HepG2 (cell line): ENCODE data around the gene ACTR1B. TPM values are rescaled to one million over a fixed set of nuclear protein-coding genes. Genes with fewer than 3 reads are reported as not detected.

ENCODE experiments used
- BRCA1 ChIP-seq: sonication (generic); formaldehyde crosslinking; IDR thresholded peaks from 2 replicates; pipeline ENCODE4 v1.4.0; 2020; ENCODE audit warnings: missing genetic modification reagents
- CAMTA2 ChIP-seq: sonication (generic); formaldehyde crosslinking; IDR thresholded peaks from 2 replicates; pipeline ENCODE4 v1.4.0; 2020; ENCODE audit warnings: mild to moderate bottlenecking, missing genetic modification reagents, borderline replicate concordance
- ELF3 ChIP-seq: IDR thresholded peaks from 2 replicates; pipeline ENCODE4 v1.6.1; 2016; ENCODE audit warnings: missing genetic modification reagents, missing compliant biosample characterization
- ELF4 ChIP-seq: sonication (generic); formaldehyde crosslinking; IDR thresholded peaks from 2 replicates; pipeline ENCODE4 v1.5.0; 2020; ENCODE audit warnings: missing genetic modification reagents, mild to moderate bottlenecking, moderate library complexity, borderline replicate concordance
- GPN1 ChIP-seq: sonication (generic); formaldehyde crosslinking; IDR thresholded peaks from 2 replicates; pipeline ENCODE4 v1.5.1; 2020; ENCODE audit warnings: missing genetic modification reagents, borderline replicate concordance
- HCFC1 ChIP-seq: fragments of 150-350 bp; IDR thresholded peaks from 2 replicates; pipeline ENCODE4 v1.6.1; 2014; ENCODE audit warnings: low read depth, low read length
- PATZ1 ChIP-seq: sonication (generic); formaldehyde crosslinking; IDR thresholded peaks from 2 replicates; pipeline ENCODE4 v1.4.0; 2020; ENCODE audit warnings: missing genetic modification reagents
- SNAPC2 ChIP-seq: sonication (generic); formaldehyde crosslinking; IDR thresholded peaks from 2 replicates; pipeline ENCODE4 v1.8.1; 2022; ENCODE audit warnings: mild to moderate bottlenecking, missing genetic modification reagents
- TAF1 ChIP-seq: sonication (generic); formaldehyde crosslinking; IDR thresholded peaks from 2 replicates; pipeline ENCODE4 v1.4.0; 2020; ENCODE audit warnings: missing genetic modification reagents
- TSC22D2 ChIP-seq: sonication (generic); formaldehyde crosslinking; IDR thresholded peaks from 2 replicates; pipeline ENCODE4 v1.5.1; 2020; ENCODE audit warnings: missing genetic modification reagents, mild to moderate bottlenecking, borderline replicate concordance
- ZNF333 ChIP-seq: sonication (generic); formaldehyde crosslinking; IDR thresholded peaks from 2 replicates; pipeline ENCODE4 v1.4.0; 2020; ENCODE audit warnings: mild to moderate bottlenecking, missing genetic modification reagents, borderline replicate concordance
- ZNF468 ChIP-seq: sonication (generic); formaldehyde crosslinking; IDR thresholded peaks from 2 replicates; pipeline ENCODE4 v1.8.0; 2022; ENCODE audit warnings: mild to moderate bottlenecking, moderate library complexity, missing genetic modification reagents
- ZNF564 ChIP-seq: sonication (generic); formaldehyde crosslinking; IDR thresholded peaks from 2 replicates; pipeline ENCODE4 v1.8.1; 2023; ENCODE audit warnings: mild to moderate bottlenecking, missing genetic modification reagents
- ZNF710 ChIP-seq: sonication (generic); formaldehyde crosslinking; IDR thresholded peaks from 2 replicates; pipeline ENCODE4 v1.5.0; 2020; ENCODE audit warnings: mild to moderate bottlenecking, missing genetic modification reagents, borderline replicate concordance
- ZNF775 ChIP-seq: sonication (generic); formaldehyde crosslinking; IDR thresholded peaks from 2 replicates; pipeline ENCODE4 v1.4.0; 2020; ENCODE audit warnings: missing genetic modification reagents, mild to moderate bottlenecking, moderate library complexity, borderline replicate concordance
- polyA plus RNA-seq, 8 experiments: library from polyadenylated mRNA; depleted of rRNA in 3 of 8; stranded (reverse) in 7 of 8; unstranded in 1 of 8; fragments of >200 nt; fragmentation: Illumina TruSeq in 4 of 8; extraction: Trizol in 4 of 8; gene quantifications; 2 replicates each; pipeline versions ENCODE4 v1.2.1 to v1.2.3, GENCODE V29; 2011 to 2016; ENCODE audit warnings: low read depth in 4 of 8, missing spikeins in 1 of 8, mixed read lengths in 1 of 8; ENCODE audit not compliant: insufficient read depth in 1 of 8
- total RNA-seq, 5 experiments: library from RNA; depleted of rRNA; stranded (reverse); fragments of >200 nt; fragmentation: Illumina TruSeq; extraction: Trizol; gene quantifications; 2 replicates each; pipeline ENCODE4 v1.2.3, GENCODE V29; 2016; ENCODE audit warnings: low read depth in 1 of 5
- TF ChIP-seq, protein P1 (sequence below): sonication (generic); formaldehyde crosslinking; IDR thresholded peaks from 2 replicates; pipeline ENCODE4 v1.4.0; 2020; ENCODE audit warnings: missing genetic modification reagents
- TF ChIP-seq, protein P2 (sequence below): sonication (generic); formaldehyde crosslinking; IDR thresholded peaks from 2 replicates; pipeline ENCODE4 v1.4.0; 2020; ENCODE audit warnings: mild to moderate bottlenecking, missing genetic modification reagents
- TF ChIP-seq, protein P3 (sequence below): sonication (generic); formaldehyde crosslinking; IDR thresholded peaks from 2 replicates; pipeline ENCODE4 v1.4.0; 2020; ENCODE audit warnings: missing genetic modification reagents

The ACTR1B gene
- total and polyA plus RNA-seq, 2 of the 13 experiments (the other 11 are each of a cell fraction or from before 2014, with no cell fraction given), result 61.7 to 76.7 TPM

DNA sequence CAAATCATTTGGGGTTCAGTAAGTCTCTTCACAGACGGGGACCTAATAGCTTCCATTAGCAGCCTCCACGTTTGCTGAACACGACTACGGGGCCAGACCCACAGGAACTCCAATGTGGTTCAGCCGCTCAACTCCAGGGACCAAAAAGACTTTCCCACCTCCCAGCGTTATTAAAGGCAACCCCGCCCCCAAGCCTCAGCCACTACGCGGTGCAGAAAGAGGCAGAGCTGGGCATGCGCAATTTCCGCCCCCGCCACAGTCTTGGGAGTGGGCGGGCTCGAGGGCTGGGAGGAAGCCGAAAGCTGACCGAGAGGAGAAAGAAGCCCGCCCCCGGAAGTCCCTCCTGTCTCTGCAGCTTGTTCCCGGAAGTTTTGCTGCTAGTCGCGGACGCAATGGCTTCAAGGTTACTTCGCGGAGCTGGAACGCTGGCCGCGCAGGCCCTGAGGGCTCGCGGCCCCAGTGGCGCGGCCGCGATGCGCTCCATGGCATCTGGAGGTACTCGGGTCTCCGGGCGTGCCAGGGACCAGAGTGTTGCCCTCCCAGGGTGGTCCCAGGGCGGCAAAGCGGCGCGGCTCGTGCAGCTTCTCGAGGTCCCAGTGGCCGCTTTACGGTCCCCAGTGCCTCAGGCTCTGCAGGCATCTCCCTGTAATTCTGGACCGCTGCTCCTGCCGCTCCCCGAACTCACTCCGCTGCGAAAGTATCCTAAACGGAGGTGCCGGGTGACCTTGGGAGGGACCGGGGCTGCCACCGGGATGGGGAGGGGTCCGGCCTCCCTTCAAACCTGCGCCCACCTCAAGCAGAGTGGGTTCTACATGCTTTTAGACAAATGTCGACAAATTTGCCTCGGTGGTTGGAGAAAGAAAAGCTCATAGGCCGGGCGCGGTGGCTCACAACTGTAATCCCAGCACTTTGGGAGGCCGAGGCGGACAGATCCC, 17.9 kb downstream of the ACTR1B start, which contains the start of gene COX5B (continued):
- TF ChIP-seq, protein P1, sequence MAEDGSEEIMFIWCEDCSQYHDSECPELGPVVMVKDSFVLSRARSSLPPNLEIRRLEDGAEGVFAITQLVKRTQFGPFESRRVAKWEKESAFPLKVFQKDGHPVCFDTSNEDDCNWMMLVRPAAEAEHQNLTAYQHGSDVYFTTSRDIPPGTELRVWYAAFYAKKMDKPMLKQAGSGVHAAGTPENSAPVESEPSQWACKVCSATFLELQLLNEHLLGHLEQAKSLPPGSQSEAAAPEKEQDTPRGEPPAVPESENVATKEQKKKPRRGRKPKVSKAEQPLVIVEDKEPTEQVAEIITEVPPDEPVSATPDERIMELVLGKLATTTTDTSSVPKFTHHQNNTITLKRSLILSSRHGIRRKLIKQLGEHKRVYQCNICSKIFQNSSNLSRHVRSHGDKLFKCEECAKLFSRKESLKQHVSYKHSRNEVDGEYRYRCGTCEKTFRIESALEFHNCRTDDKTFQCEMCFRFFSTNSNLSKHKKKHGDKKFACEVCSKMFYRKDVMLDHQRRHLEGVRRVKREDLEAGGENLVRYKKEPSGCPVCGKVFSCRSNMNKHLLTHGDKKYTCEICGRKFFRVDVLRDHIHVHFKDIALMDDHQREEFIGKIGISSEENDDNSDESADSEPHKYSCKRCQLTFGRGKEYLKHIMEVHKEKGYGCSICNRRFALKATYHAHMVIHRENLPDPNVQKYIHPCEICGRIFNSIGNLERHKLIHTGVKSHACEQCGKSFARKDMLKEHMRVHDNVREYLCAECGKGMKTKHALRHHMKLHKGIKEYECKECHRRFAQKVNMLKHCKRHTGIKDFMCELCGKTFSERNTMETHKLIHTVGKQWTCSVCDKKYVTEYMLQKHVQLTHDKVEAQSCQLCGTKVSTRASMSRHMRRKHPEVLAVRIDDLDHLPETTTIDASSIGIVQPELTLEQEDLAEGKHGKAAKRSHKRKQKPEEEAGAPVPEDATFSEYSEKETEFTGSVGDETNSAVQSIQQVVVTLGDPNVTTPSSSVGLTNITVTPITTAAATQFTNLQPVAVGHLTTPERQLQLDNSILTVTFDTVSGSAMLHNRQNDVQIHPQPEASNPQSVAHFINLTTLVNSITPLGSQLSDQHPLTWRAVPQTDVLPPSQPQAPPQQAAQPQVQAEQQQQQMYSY (CRISPR knock-in tag), result peak; percentile 31; the same call in 1 of the 2 replicates
- TF ChIP-seq SNAPC2 (CRISPR knock-in tag) (no peak), BRCA1 (CRISPR knock-in tag) (peak; percentile 88; the same call in 1 of the 2 replicates), ELF4 (CRISPR knock-in tag) (peak; percentile 89; the same call in 1 of the 2 replicates), ZNF333 (CRISPR knock-in tag) (0 out of 2 replicates have a peak, but pooled peaks have one; percentile 41), ELF3 (CRISPR knock-in tag) (peak; percentile 91), TAF1 (CRISPR knock-in tag) (peak; percentile 98), ZNF468 (CRISPR knock-in tag) (no peak), HCFC1 (peak; percentile 35; the same call in 1 of the 2 replicates), ZNF775 (CRISPR knock-in tag) (0 out of 2 replicates have a peak, but pooled peaks have one; percentile 6), PATZ1 (peak; percentile 49; the same call in 1 of the 2 replicates), GPN1 (CRISPR knock-in tag) (peak; percentile 43; the same call in 1 of the 2 replicates), ZNF564 (CRISPR knock-in tag) (no peak), ZNF710 (CRISPR knock-in tag) (no peak), CAMTA2 (CRISPR knock-in tag) (no peak), TSC22D2 (CRISPR knock-in tag) (no peak)
- TF ChIP-seq, protein P2, sequence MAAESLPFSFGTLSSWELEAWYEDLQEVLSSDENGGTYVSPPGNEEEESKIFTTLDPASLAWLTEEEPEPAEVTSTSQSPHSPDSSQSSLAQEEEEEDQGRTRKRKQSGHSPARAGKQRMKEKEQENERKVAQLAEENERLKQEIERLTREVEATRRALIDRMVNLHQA (CRISPR knock-in tag), result no peak
- TF ChIP-seq, protein P3, sequence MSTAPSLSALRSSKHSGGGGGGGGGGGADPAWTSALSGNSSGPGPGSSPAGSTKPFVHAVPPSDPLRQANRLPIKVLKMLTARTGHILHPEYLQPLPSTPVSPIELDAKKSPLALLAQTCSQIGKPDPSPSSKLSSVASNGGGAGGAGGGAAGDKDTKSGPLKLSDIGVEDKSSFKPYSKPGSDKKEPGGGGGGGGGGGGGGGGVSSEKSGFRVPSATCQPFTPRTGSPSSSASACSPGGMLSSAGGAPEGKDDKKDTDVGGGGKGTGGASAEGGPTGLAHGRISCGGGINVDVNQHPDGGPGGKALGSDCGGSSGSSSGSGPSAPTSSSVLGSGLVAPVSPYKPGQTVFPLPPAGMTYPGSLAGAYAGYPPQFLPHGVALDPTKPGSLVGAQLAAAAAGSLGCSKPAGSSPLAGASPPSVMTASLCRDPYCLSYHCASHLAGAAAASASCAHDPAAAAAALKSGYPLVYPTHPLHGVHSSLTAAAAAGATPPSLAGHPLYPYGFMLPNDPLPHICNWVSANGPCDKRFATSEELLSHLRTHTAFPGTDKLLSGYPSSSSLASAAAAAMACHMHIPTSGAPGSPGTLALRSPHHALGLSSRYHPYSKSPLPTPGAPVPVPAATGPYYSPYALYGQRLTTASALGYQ (CRISPR knock-in tag), result peak; percentile 59
